Kidney glomerular epithelial cell (primary cell): ENCODE results near the gene PI4KB.
A peak's percentile ranks its signal among the peaks of the same experiment; 100 is the strongest.

Experiments used
- DNase-seq: peaks from one replicate; lab custom pipeline; 2025; lab: John Stamatoyannopoulos, UW

Gene PI4KB

GRCh38 chr1:151311589-151312331, 15.5 kb downstream of the PI4KB start:
- peak; percentile 96 for DNase-seq

DNA sequence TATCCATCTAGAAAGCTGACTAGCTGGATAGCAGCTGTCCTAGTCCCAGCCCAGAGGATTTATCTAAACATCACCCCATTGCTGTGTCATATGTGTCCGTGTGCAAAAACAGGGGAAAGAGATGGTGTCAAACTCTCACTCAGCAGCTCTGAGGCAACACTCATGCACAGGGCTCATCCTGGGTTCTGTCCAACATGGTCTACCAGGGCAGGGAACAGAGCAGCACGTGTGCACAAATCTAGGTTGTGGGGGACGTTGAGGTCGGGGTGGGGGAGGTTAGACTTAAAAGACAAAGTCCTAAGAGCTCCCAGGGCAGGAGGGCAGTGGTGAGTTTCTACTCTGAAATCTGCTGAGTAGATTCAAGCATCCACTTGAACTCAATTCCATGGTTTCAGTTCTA, 16.2 kb downstream of the PI4KB start:
- no peak for DNase-seq

- DNase-seq: peak; percentile 20
Observed at GRCh38 chr1:151309811-151310323, 17.3 kb downstream of the PI4KB start.

GRCh38 chr1:151294742-151295462, 32.3 kb downstream of the PI4KB start:
- DNase-seq: no peak

DNA sequence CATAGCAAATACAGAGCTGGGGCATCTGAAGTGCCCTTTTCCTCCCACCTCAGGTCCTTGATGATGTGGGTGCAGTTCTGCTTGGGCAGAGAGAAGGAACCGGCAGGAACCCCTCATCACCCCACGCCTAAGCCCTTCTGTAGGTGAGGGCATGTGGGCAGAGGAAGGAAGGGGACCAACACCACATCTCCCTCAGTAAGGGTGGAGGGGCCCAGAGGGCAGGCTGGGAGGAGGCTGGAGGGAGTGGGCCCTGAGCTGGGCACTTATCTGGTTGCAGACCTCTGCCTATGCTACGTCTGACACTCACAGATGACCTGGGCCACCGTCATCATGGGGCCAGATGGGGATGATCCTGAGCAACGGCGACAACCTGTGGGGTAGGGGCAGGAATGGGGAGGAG, 34.1 kb downstream of the PI4KB start:
- DNase-seq: no peak

DNA sequence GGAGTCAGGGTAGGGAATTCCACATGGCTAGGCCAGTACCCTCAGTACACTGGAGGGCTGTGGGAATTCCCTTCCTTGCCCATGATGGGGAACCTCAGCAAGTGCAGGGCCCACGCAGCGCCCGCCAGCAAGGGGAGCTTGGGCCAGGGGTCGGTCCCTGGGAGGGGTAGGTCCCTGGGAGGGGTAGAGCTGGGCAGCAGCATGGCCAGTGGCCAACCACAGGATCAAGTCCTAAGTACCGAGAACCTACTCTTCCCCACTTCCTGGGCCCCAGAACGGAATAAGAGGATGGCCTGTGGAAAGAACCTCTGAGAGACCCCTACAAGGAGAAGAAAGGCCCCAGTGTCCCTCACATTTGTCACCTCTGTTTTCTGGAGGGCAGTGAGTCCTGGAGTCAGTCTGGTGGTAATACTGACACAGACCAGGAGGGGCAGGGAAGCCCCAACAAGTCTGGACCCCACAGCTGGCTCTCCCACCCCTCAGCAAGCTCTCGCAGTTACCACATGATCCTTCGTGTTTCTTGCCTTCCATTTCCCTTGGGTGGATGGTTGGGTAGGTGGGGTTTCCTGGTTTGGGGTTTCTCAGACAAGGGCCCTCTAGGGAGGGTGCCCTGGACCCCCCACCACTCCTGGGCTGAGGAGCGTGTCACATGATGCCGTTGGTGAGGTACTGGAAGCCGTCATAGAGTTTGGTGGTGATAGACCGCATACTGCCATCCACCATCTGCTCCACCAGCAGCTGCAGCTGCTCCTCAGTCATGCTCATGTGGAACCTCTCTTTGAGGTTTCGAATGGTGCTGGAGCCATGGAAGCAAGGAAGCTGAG, 34.8 kb downstream of the PI4KB start:
- no peak for DNase-seq

DNA sequence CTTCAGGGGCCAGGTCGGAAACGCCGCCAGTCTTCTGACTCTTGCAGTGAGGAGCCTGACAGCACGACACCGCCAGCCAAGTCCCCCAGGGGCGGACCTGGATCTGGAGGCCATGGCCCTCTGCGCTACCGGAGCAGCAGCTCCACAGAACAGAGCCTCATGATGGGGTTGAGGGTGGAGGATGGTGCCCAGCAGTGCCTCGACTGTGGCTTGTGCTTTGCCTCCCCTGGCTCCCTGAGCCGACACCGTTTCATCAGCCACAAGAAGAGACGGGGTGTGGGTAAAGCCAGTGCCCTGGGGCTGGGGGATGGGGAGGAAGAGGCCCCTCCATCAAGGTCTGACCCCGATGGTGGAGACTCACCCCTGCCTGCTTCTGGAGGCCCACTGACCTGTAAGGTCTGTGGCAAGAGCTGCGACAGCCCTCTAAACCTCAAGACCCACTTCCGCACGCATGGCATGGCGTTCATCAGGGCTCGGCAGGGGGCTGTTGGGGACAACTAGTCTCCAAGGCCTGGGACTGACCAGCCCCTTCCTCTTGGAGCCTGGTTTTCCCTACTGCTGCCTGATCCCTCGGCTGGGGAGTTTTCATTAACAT, 36.4 kb downstream of the PI4KB start:
- no peak for DNase-seq

- no peak for DNase-seq
Observed at GRCh38 chr1:151289991-151290708, 37.1 kb downstream of the PI4KB start.

- no peak for DNase-seq
Observed at GRCh38 chr1:151289080-151289935, 37.9 kb downstream of the PI4KB start.

- DNase-seq: no peak
Observed at GRCh38 chr1:151288502-151288901, 38.7 kb downstream of the PI4KB start.

DNA sequence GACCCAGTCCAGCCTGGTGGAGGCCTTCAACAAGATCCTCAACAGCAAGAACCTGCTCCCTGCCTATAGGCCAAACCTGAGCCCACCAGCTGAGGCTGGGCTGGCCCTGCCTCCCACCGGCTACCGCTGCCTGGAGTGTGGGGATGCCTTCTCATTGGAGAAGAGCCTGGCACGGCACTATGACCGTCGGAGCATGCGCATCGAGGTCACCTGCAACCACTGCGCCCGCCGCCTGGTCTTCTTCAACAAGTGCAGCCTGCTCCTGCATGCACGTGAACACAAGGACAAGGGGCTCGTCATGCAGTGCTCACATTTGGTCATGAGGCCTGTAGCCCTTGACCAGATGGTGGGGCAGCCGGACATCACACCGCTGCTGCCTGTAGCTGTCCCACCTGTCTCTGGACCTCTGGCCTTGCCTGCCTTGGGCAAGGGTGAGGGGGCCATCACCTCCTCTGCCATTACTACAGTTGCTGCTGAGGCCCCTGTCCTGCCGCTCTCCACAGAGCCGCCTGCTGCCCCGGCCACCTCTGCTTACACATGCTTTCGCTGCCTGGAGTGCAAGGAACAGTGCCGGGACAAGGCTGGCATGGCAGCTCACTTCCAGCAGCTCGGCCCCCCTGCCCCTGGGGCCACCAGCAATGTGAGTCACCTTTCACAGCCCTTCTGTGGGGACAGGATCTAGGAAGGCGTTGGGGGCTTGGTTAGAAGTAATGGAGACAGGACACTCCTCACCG, 39.3 kb downstream of the PI4KB start:
- no peak for DNase-seq

- no peak for DNase-seq
Observed at GRCh38 chr1:151287341-151287699, 39.9 kb downstream of the PI4KB start.

GRCh38 chr1:151286619-151287340, 40.4 kb downstream of the PI4KB start:
- DNase-seq: no peak

DNA sequence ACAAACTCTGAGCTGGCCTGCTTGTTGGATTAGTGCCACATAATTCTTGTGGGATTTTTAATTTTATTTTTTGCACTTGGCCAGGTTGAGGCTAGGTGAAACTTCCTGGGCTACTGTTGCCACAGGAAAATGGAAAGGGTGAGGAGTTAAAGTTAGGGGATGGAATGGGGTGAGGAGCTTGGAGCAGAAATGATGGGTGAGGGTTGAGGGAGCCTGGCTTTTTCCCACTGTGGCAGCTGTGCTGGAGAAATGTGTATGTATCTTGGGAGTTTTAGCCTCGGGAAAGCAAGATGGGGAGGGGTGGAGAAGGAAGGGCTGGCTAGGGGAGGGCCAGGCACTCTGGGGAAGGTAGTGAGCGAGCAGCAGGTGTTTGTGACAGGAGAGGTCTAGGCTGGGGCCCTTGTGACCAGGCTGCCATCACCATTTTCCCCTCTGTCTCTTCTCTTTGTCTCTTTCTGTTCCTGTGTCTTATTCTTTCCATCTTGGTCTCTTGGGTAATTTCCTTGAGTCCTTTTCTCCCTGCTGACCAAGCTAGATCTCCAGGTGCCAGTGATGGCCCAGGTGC, 43.1 kb downstream of the PI4KB start:
- DNase-seq: no peak

- no peak for DNase-seq
Observed at GRCh38 chr1:151282883-151283725, 44.1 kb downstream of the PI4KB start.

DNA sequence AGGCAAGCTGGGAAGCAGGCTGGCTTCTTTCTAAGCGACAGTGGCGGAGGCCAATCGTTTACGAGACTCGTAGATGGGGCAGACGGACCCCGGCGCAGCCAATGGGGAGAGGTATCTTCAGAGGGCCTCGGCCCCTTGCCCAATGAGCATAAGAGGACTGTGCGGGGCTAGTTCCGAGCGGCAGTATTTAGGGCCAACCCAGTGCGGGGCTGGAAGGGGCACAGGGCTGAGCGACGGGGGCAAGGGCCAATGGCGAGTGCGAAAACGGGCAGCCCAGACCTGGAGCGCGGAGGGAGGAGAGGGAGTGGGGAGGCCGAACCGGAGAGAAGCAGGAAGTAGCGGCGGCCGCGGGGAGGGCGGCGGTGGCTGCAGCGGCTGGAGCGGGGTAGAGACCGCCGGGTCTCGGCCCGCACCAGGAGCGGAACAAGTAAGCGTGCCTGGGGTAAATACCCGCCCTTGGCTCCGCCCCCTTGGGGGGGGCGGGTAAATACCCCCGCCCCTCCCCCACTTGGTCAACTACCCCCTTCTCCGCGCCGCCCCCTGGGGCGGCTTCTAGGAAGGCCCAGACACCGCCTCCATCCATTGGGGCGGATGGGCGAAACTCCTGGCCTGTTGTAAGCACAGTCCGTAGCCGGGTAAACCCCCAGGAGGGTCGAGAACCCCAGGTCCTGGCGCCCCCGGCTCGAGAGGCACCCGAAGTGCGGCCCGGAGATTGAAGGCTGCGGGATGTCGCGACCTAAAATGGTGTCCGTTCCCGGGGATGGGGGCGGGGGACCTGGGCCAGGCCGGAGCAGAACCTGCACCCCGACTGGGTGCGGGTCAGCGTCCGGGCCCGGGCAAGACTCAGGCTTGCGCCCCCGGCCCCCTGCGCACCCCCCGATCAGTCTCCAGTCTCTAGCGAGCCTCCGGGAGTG, 45.0 kb downstream of the PI4KB start, which contains the start of gene ZNF687:
ZNF687 (plus strand) TSS at position 331 of the 914 bp plus-strand sequence. CDS start 3,993 bp downstream, outside the sequence.
- DNase-seq: peak; percentile 99
